HepG2 (cell line): ENCODE measurements around the gene APOBEC3C. TPM values are rescaled to one million over a fixed set of nuclear protein-coding genes. Genes with fewer than 3 reads are reported as not detected.
A peak's percentile ranks its signal among the peaks of the same experiment; 100 is the strongest.

Source experiments
- ATAC-seq: fragments of 200-7000 bp; cut with Tn5 transposase; 3 replicates; pipeline ENCODE4 v1.9.1; 2020; ENCODE audit warnings: mild to moderate bottlenecking, moderate library complexity
- BruUV-seq: library from RNA; stranded (reverse); fragments of 400-500 nt; replicated peaks from 2 replicates; lab custom pipeline; 2021; lab: Mats Ljungman, UMichigan
- CTCF ChIA-PET: fragments of 300-600 bp; formaldehyde crosslinking; extraction: SDS; loops from one replicate; lab custom pipeline; 2021; ENCODE audit warnings: low total read pairs, inconsistent platforms, low intra/inter-chr PET ratio; lab: Yijun Ruan, JAX
- POLR2A ChIA-PET: fragments of 350-600 bp; sonication (Branson Sonifier 250); formaldehyde crosslinking; loops from one replicate; lab custom pipeline; 2020; ENCODE audit warnings: antibody characterized with exemption, inconsistent platforms; lab: Yijun Ruan, JAX
- DNase-seq: peaks from one replicate; pipeline ENCODE4 v3.0.0-alpha.2; 2015; ENCODE audit warnings: low spot score
- FAIRE-seq: peaks from 3 replicates; lab custom pipeline; 2011; peaks lifted over from hg19 to GRCh38; lab: Jason Lieb, UNC
- H2AFZ ChIP-seq: one replicate; pipeline ENCODE4 v1.6.1; 2011; ENCODE audit warnings: low read length, inconsistent platforms
- H3K27ac ChIP-seq: fragments of 300-600 bp; 3 replicates; pipeline ENCODE4 v1.8.0; 2011; ENCODE audit warnings: mixed run types, mild to moderate bottlenecking, mixed read lengths, low read length, inconsistent platforms; ENCODE audit not compliant: insufficient read depth; ENCODE audit errors: extremely low read length
- H3K27me3 ChIP-seq, 2 experiments: fragments of 200-600 bp in 1 of 2; 2 replicates in 1 of 2; 3 replicates in 1 of 2; pipeline versions ENCODE4 v1.6.0 to v1.8.0; 2011; ENCODE audit warnings: low read length in 2 of 2, mild to moderate bottlenecking in 2 of 2, moderate library complexity in 2 of 2, inconsistent platforms in 1 of 2; ENCODE audit not compliant: insufficient read depth in 2 of 2, control insufficient read depth in 1 of 2
- H3K36me3 ChIP-seq, 2 experiments: fragments of 200-600 bp in 1 of 2; replicated peaks in 1 of 2; 2 replicates in 1 of 2; 3 replicates in 1 of 2; pipeline versions ENCODE4 v1.5.1 to v1.8.0; 2011; ENCODE audit warnings: low read length in 2 of 2, inconsistent platforms in 1 of 2; ENCODE audit not compliant: insufficient read depth in 2 of 2, control insufficient read depth in 1 of 2
- H3K4me1 ChIP-seq: 2 replicates; pipeline ENCODE4 v1.5.1; 2012; ENCODE audit warnings: low read length, inconsistent platforms; ENCODE audit not compliant: insufficient read depth
- H3K4me2 ChIP-seq: 2 replicates; pipeline ENCODE4 v1.6.0; 2011; ENCODE audit warnings: low read depth, low read length, inconsistent platforms
- H3K4me3 ChIP-seq, 3 experiments: fragments of 200-600 bp in 1 of 3; sonication (generic), shearing (Covaris generic) in 1 of 3; replicated peaks in 1 of 3; 2 replicates each; pipeline ENCODE4 v1.5.1; 2011 to 2016; ENCODE audit warnings: low read length in 3 of 3, inconsistent platforms in 2 of 3, low read depth in 2 of 3, mild to moderate bottlenecking in 2 of 3, control low read depth in 1 of 3, mixed read lengths in 1 of 3; ENCODE audit not compliant: insufficient read depth in 1 of 3
- H3K79me2 ChIP-seq: one replicate; pipeline ENCODE4 v1.6.1; 2011; ENCODE audit warnings: low read length, inconsistent platforms; ENCODE audit not compliant: insufficient read depth
- H3K9ac ChIP-seq: 2 replicates; pipeline ENCODE4 v1.6.0; 2011; ENCODE audit warnings: mild to moderate bottlenecking, low read depth, low read length, inconsistent platforms; ENCODE audit not compliant: insufficient read depth
- H3K9me3 ChIP-seq: 2 replicates; pipeline ENCODE4 v1.5.1; 2012; ENCODE audit warnings: mild to moderate bottlenecking, low read length
- H4K20me1 ChIP-seq: 2 replicates; pipeline ENCODE4 v1.6.0; 2011; ENCODE audit warnings: inconsistent platforms, mild to moderate bottlenecking, low read length, moderate library complexity; ENCODE audit not compliant: insufficient read depth
- ATF6 ChIP-seq: sonication (generic); formaldehyde crosslinking; conservative IDR thresholded peaks from 2 replicates; pipeline ENCODE4 v1.4.0; 2020; ENCODE audit warnings: missing genetic modification reagents
- CEBPG ChIP-seq: IDR thresholded peaks from 2 replicates; pipeline ENCODE4 v1.6.1; 2016
- FOXJ3 ChIP-seq: sonication (generic); formaldehyde crosslinking; IDR thresholded peaks from 2 replicates; pipeline ENCODE4 v1.4.0; 2020; ENCODE audit warnings: missing genetic modification reagents, mild to moderate bottlenecking, borderline replicate concordance
- MXI1 ChIP-seq: IDR thresholded peaks from 3 replicates; pipeline ENCODE4 v1.6.1; 2012; ENCODE audit warnings: low read depth, low read length, inconsistent platforms, borderline replicate concordance
- POLR2AphosphoS2 ChIP-seq: IDR thresholded peaks from 2 replicates; pipeline ENCODE4 v1.6.1; 2011; ENCODE audit warnings: low read depth, low read length, improper control_type of control experiment
- WIZ ChIP-seq: sonication (generic); formaldehyde crosslinking; IDR thresholded peaks from 2 replicates; pipeline ENCODE4 v1.5.1; 2020; ENCODE audit warnings: mild to moderate bottlenecking, missing genetic modification reagents
- YY1 ChIP-seq: IDR thresholded peaks from 2 replicates; pipeline ENCODE4 v1.6.1; 2011; ENCODE audit warnings: low read length, low read depth, moderate library complexity, mild to moderate bottlenecking; ENCODE audit not compliant: insufficient read depth, insufficient replicate concordance
- ZNF224 ChIP-seq: sonication (generic); formaldehyde crosslinking; IDR thresholded peaks from 2 replicates; pipeline ENCODE4 v1.5.0; 2020; ENCODE audit warnings: mild to moderate bottlenecking, missing genetic modification reagents
- WGBS: methylation state at CpG from one replicate; pipeline ENCODE4 v1.1.6; 2017; ENCODE audit warnings: low lambda C conversion rate; 5-methylcytosine and 5-hydroxymethylcytosine counted together
- in situ Hi-C: cut with HindIII; loops from 2 replicates; pipeline ENCODE4 v1.10.0; 2017; ENCODE audit warnings: low pct_unique_long_range_greater_than_20kb; ENCODE audit not compliant: extremely low pct_ligation_motif_present
- intact Hi-C: fragments of 100-400 bp; cut with micrococcal nuclease; formaldehyde crosslinking; loops from one replicate; pipeline ENCODE4 v1.10.0; 2022; ENCODE audit not compliant: unreplicated experiment
- polyA plus RNA-seq, 8 experiments: library from polyadenylated mRNA; depleted of rRNA in 3 of 8; stranded (reverse) in 7 of 8; unstranded in 1 of 8; fragments of >200 nt; fragmentation: Illumina TruSeq in 4 of 8; extraction: Trizol in 4 of 8; gene quantifications; 2 replicates each; pipeline versions ENCODE4 v1.2.1 to v1.2.3, GENCODE V29; 2011 to 2016; ENCODE audit warnings: low read depth in 4 of 8, missing spikeins in 1 of 8, mixed read lengths in 1 of 8; ENCODE audit not compliant: insufficient read depth in 1 of 8
- total RNA-seq, 5 experiments: library from RNA; depleted of rRNA; stranded (reverse); fragments of >200 nt; fragmentation: Illumina TruSeq; extraction: Trizol; gene quantifications; 2 replicates each; pipeline ENCODE4 v1.2.3, GENCODE V29; 2016; ENCODE audit warnings: low read depth in 1 of 5
- TF ChIP-seq, protein P1 (sequence below): sonication (generic); formaldehyde crosslinking; IDR thresholded peaks from 2 replicates; pipeline ENCODE4 v1.4.0; 2020; ENCODE audit warnings: mild to moderate bottlenecking, missing genetic modification reagents

APOBEC3C gene
- total and polyA plus RNA-seq, 2 of the 13 experiments (the other 11 are each of a cell fraction or from before 2014, with no cell fraction given), result 8.9 to 27.6 TPM

DNA sequence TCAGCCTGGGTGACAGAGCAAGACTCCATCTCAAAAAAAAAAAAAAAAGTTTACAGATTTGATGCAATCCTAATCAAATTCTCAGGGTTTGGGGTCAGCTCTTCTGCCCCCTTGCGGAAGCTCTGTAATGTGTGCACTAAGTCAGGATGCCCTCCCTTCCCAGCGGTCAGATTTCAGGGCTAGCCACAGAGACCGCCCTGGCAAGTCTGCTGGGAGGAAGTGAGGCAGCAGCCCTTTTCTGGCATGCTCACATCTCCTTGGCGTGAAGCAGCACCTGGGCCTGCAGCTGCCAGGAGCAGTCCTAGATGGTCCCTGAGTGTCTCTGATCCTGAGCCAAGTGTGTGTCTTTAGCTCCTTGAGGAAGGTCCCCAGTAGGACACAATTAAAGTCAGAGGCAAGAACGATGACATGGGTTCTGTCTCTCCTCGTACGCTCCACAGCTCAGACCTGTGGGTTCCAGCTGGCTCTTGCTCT lies 10.9 kb upstream of the APOBEC3C start (continued):
- TF ChIP-seq, protein P1, sequence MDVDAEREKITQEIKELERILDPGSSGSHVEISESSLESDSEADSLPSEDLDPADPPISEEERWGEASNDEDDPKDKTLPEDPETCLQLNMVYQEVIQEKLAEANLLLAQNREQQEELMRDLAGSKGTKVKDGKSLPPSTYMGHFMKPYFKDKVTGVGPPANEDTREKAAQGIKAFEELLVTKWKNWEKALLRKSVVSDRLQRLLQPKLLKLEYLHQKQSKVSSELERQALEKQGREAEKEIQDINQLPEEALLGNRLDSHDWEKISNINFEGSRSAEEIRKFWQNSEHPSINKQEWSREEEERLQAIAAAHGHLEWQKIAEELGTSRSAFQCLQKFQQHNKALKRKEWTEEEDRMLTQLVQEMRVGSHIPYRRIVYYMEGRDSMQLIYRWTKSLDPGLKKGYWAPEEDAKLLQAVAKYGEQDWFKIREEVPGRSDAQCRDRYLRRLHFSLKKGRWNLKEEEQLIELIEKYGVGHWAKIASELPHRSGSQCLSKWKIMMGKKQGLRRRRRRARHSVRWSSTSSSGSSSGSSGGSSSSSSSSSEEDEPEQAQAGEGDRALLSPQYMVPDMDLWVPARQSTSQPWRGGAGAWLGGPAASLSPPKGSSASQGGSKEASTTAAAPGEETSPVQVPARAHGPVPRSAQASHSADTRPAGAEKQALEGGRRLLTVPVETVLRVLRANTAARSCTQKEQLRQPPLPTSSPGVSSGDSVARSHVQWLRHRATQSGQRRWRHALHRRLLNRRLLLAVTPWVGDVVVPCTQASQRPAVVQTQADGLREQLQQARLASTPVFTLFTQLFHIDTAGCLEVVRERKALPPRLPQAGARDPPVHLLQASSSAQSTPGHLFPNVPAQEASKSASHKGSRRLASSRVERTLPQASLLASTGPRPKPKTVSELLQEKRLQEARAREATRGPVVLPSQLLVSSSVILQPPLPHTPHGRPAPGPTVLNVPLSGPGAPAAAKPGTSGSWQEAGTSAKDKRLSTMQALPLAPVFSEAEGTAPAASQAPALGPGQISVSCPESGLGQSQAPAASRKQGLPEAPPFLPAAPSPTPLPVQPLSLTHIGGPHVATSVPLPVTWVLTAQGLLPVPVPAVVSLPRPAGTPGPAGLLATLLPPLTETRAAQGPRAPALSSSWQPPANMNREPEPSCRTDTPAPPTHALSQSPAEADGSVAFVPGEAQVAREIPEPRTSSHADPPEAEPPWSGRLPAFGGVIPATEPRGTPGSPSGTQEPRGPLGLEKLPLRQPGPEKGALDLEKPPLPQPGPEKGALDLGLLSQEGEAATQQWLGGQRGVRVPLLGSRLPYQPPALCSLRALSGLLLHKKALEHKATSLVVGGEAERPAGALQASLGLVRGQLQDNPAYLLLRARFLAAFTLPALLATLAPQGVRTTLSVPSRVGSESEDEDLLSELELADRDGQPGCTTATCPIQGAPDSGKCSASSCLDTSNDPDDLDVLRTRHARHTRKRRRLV, result no peak
- no peak for TF ChIP-seq WIZ (CRISPR knock-in tag)
- no peak for TF ChIP-seq FOXJ3 (CRISPR knock-in tag)
- 0 out of 2 replicates have a peak, but pooled peaks have one; percentile 14 for TF ChIP-seq CEBPG (CRISPR knock-in tag)
- no peak for TF ChIP-seq POLR2AphosphoS2
- TF ChIP-seq ZNF224 (CRISPR knock-in tag), result no peak
- TF ChIP-seq MXI1, result 0 out of 3 replicates have a peak, but pooled peaks have one; percentile 9
- TF ChIP-seq YY1, result no peak

- H4K20me1 ChIP-seq, result no peaks in the 10 kb centered on the region
- no TSS peak for BruUV-seq
These were observed 6.9 kb upstream of the APOBEC3C start for GRCh38 chr22:39007177-39007576.

More at GRCh38 chr22:39007177-39007576, 6.9 kb upstream of the APOBEC3C start:
- Histone ChIP-seq H3K4me2 (no peak overlapping the region), H3K9me3 (no peaks in the 10 kb centered on the region), H3K36me3 (no peaks in the 10 kb centered on the region), H2AFZ (no peak overlapping the region), H3K27ac (no peak overlapping the region), H3K27me3 (no peaks in the 10 kb centered on the region; a peak in 1 of 5 replicates)
- WGBS, result 87% methylated on average over 5 of the region's 5 CpGs
- CTCF ChIA-PET, result interaction anchor here (1.5 to 2.9 kb wide), 3 partner anchors 111 to 137 kb away, joined by 6 to 19 read pairs (median 9); no protein-coding TSS in a partner anchor
- TF ChIP-seq ATF6 (CRISPR knock-in tag), result no peak
- TF ChIP-seq, all 625 proteins: peak for 0
- ATAC-seq (no peak), FAIRE-seq (no peak), DNase-seq (no peak)
- Histone ChIP-seq H3K79me2 (no peaks in the 10 kb centered on the region), H3K4me1 (peaks cover 19% of the 10 kb centered on the region), H3K9ac (no peak overlapping the region), H3K4me3 (no peak overlapping the region)
- POLR2A ChIA-PET, result no interaction called here
- intact Hi-C loops, result loop anchor here (10.0 kb wide), 1 partner anchor 242 kb away; no protein-coding TSS in a partner anchor
- in situ Hi-C loops, result no loop called here
